Putamen (tissue), 1 donor: ENCODE measurements around the gene UPP2.

ENCODE experiments used
- DNase-seq: peaks from one replicate; pipeline ENCODE4 v3.0.0-alpha.2; 2016; ENCODE audit warnings: low spot score

The UPP2 gene

GRCh38 chr2:158104903-158105302 lies 3.2 kb downstream of the UPP2 start:
- no peak for DNase-seq

- no peak for DNase-seq
These were observed 11.3 kb downstream of the UPP2 start for GRCh38 chr2:158112992-158113391.

GRCh38 chr2:158113741-158114295 lies 12.1 kb downstream of the UPP2 start:
- DNase-seq, result no peak

- no peak for DNase-seq
These were observed 12.8 kb downstream of the UPP2 start for GRCh38 chr2:158114516-158114915.

GRCh38 chr2:158115202-158115767 lies 13.6 kb downstream of the UPP2 start:
- no peak for DNase-seq

GRCh38 chr2:158116936-158117335 lies 15.3 kb downstream of the UPP2 start:
- no peak for DNase-seq

- no peak for DNase-seq
These were observed 18.4 kb downstream of the UPP2 start for GRCh38 chr2:158120102-158120501.

- no peak for DNase-seq
These were observed 19.3 kb downstream of the UPP2 start for GRCh38 chr2:158120664-158121641.

- no peak for DNase-seq
These were observed 23.2 kb downstream of the UPP2 start for GRCh38 chr2:158124896-158125295.

GRCh38 chr2:158125756-158126498 lies 24.3 kb downstream of the UPP2 start:
- DNase-seq, result no peak

- DNase-seq, result no peak
These were observed 25.7 kb downstream of the UPP2 start for GRCh38 chr2:158127380-158127804.

GRCh38 chr2:158128168-158128973 lies 26.7 kb downstream of the UPP2 start:
- no peak for DNase-seq

GRCh38 chr2:158129037-158129436 lies 27.4 kb downstream of the UPP2 start:
- DNase-seq, result no peak

- no peak for DNase-seq
These were observed 29.3 kb downstream of the UPP2 start for GRCh38 chr2:158130832-158131473.

GRCh38 chr2:158131483-158131912 lies 29.8 kb downstream of the UPP2 start:
- DNase-seq, result no peak

GRCh38 chr2:158131919-158132566 lies 30.4 kb downstream of the UPP2 start:
- no peak for DNase-seq

- DNase-seq, result no peak
These were observed 32.4 kb downstream of the UPP2 start for GRCh38 chr2:158134055-158134454.

GRCh38 chr2:158134655-158135054 lies 33.0 kb downstream of the UPP2 start:
- DNase-seq, result no peak

GRCh38 chr2:158135096-158135495 lies 33.4 kb downstream of the UPP2 start:
- no peak for DNase-seq

- DNase-seq, result no peak
These were observed 36.6 kb downstream of the UPP2 start for GRCh38 chr2:158138255-158138654.
